ENCODE results near the gene ADTRP.

The ADTRP gene

DNA sequence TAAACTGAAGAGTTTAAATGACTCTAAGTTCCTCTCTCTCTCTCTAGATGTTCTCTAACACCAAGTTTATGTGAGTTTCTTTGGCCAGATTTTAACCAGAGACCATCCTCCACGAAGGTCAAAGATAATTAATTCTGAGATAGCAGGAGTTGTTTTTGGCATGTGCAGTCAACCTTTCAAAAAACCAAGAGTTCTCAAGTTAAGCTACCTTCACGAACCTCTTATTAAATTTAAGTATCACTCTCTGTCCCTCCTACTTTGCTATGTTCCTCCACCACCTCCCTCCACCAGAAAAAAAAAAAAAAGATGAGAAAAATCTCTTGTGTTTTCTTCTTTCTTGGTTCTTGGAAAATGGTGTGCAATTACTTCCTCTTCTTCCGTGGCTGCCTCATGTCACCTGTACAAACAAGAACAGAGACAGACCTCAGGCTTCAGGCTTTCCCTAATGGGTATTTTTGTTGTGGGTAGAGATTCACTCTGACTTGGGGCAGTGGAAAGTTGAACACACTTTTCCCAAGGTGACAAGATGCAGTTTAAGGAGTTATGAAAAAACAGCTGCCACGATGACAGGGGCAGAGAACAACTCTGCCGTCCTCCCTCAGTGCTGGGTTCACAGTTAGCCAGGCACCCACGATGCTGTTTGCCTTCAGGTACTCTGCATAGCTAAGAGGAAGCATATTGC, 64.3 kb downstream of the ADTRP start:
- TF ChIP-seq, protein P1, sequence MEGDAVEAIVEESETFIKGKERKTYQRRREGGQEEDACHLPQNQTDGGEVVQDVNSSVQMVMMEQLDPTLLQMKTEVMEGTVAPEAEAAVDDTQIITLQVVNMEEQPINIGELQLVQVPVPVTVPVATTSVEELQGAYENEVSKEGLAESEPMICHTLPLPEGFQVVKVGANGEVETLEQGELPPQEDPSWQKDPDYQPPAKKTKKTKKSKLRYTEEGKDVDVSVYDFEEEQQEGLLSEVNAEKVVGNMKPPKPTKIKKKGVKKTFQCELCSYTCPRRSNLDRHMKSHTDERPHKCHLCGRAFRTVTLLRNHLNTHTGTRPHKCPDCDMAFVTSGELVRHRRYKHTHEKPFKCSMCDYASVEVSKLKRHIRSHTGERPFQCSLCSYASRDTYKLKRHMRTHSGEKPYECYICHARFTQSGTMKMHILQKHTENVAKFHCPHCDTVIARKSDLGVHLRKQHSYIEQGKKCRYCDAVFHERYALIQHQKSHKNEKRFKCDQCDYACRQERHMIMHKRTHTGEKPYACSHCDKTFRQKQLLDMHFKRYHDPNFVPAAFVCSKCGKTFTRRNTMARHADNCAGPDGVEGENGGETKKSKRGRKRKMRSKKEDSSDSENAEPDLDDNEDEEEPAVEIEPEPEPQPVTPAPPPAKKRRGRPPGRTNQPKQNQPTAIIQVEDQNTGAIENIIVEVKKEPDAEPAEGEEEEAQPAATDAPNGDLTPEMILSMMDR (IDR thresholded peaks at IDR 0.05; ENCODE audit: low read depth, low read length): no peak
- DNase-seq (ENCODE audit: extremely low read depth, low read depth): no peak

DNA sequence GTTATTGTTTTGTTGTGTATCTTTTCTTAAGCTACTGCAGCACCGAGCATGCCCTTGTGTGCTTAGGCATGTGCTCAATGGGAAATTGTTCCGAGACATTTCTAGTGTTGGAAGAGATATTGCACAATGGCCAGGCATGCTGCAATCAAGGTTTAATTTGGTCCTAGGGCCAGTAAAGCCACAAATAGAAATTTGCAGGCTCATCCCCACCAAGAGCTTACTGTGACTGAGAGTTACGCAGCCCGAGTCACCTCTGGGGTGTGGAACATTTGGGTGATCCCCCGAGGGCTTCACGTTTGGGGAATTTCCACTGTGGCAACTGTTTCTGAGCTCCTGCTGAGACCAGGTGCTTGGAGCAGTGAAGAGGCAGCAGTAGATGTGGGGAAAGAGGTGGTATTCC, 65.8 kb downstream of the ADTRP start:
- no peak for DNase-seq (ENCODE audit: extremely low read depth, low read depth)
- TF ChIP-seq, protein P1 (IDR thresholded peaks at IDR 0.05; ENCODE audit: low read depth, low read length): no peak

DNA sequence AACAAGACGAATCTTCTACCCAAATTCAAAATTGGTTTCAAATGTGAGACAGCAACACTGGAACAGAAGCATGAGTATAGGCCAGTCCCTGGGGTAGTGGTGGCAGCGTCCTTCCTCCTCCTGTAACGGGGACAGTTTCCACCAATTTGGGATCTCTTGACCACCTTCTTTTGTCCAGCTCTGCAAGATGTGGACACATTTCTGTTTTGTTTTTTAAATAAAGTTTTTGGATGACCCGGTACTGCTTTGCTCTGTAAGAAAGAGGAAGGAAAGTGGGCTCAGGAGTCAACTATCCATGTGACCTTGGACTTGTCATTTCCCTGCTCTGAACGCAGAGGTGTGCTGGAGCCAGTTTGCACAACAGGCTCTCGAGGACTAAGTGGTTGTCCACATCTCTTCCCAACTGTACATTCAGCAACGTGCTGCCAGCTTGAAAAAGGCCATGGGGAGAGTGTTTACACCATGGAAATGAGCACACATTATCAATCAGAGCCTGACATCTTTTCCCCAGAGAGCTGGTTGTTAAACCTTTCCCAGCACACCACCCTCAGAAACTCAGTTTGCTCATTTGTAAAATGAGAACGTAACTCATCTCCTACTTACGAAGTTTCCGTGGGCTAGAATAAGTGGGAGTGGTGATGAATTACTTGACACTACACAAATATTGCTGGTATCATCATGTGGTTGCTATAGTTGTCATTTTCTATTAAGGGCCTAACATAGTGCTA, 66.5 kb downstream of the ADTRP start:
- TF ChIP-seq, protein P1 (IDR thresholded peaks at IDR 0.05; ENCODE audit: low read depth, low read length): no peak

GRCh38 chr6:11711003-11711983, 67.3 kb downstream of the ADTRP start:
- TF ChIP-seq, protein P1 (IDR thresholded peaks at IDR 0.05; ENCODE audit: low read depth, low read length): no peak

More for the DNA sequence above, 66.5 kb downstream of the ADTRP start:
- no peak for DNase-seq (ENCODE audit: extremely low read depth, low read depth)

DNA sequence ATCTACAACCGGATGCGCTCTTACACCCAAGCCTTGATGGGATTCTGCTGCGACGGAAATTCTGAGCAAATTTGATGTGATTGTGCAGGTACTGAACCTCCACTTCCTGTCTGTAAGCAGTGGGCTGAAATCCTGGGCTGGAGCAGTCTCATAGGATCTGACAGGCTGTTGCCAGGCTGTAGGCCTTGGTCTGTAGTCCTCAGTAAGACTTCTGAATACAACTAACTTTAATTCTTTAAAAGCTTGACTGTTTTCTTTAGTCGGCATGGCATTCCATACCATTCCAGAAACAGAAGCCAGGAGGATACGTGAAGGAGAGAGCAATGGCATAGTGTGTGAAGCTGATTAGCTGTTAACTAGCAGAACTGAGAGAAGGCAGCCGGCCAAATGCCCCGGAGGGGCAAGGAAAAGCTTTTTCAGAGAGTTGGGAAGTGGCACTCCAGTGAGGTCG, 68.3 kb downstream of the ADTRP start:
- TF ChIP-seq, protein P1 (IDR thresholded peaks at IDR 0.05; ENCODE audit: low read depth, low read length): no peak
- DNase-seq (ENCODE audit: extremely low read depth, low read depth): no peak

More at GRCh38 chr6:11711003-11711983, 67.3 kb downstream of the ADTRP start:
- no peak for DNase-seq (ENCODE audit: extremely low read depth, low read depth)

DNA sequence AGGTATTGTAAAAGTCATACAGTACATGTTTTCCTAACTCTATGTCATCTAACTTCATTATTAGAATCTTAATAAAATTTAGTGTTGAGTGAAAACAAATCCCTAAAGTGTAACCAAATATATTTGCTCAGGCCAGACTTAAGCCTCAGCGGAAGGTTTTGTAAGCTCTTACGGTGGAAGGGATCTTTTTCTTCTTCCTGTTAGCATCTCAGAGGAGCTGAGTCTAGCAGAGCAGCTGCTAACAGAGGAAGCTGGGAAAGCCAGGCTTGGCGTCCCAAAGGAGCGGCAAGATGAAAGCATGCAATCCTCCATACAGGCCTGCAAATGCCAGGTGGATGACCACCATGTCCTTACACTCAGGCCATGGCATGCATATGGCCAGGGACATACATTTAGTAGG, 72.4 kb downstream of the ADTRP start:
- DNase-seq (ENCODE audit: extremely low read depth, low read depth): no peak
- TF ChIP-seq, protein P1 (IDR thresholded peaks at IDR 0.05; ENCODE audit: low read depth, low read length): no peak
